HCT116 (cell line): Measurements from ENCODE around the gene CDK14.

Experiments used
- CTCF ChIP-seq, 3 experiments: fragments of 200-600 bp in 1 of 3; sonication (generic) in 1 of 3; IDR thresholded peaks in 2 of 3; conservative IDR thresholded peaks in 1 of 3; 2 replicates each; pipeline ENCODE4 v1.5.1; 2012 to 2017; ENCODE audit warnings: low read depth in 2 of 3, low read length in 2 of 3, antibody characterized with exemption in 1 of 3, borderline replicate concordance in 1 of 3, control low read depth in 1 of 3, mild to moderate bottlenecking in 1 of 3, mixed read lengths in 1 of 3, mixed run types in 1 of 3, moderate library complexity in 1 of 3; ENCODE audit not compliant: insufficient read depth in 1 of 3
- JUND ChIP-seq: IDR thresholded peaks from 2 replicates; pipeline ENCODE4 v1.6.1; 2012
- MAX ChIP-seq: IDR thresholded peaks from 2 replicates; pipeline ENCODE4 v1.6.1; 2012
- SIN3A ChIP-seq: IDR thresholded peaks from 2 replicates; pipeline ENCODE4 v1.6.1; 2012; ENCODE audit warnings: low read depth
- YY1 ChIP-seq: IDR thresholded peaks from 2 replicates; pipeline ENCODE4 v1.6.1; 2011; ENCODE audit warnings: low read length, low read depth, moderate library complexity, mild to moderate bottlenecking; ENCODE audit not compliant: insufficient replicate concordance; ENCODE audit errors: extremely low read depth
- ZBTB33 ChIP-seq: IDR thresholded peaks from 2 replicates; pipeline ENCODE4 v1.6.1; 2011; ENCODE audit warnings: mild to moderate bottlenecking, low read length, moderate library complexity; ENCODE audit not compliant: insufficient replicate concordance; ENCODE audit errors: extremely low read depth

GRCh38 chr7:91151916-91152315 lies 555.8 kb downstream of the CDK14 start:
- TF ChIP-seq SIN3A (no peak), CTCF (IDR thresholded peaks at IDR 0.05 in 2 of 3, conservative IDR thresholded peaks at IDR 0.05 in 1 of 3; ENCODE audit: borderline replicate concordance in 1 of 3, insufficient read depth in 1 of 3, low read depth in 2 of 3, low read length in 2 of 3) (no peak), MAX (no peak), ZBTB33 (no peak), YY1 (no peak), JUND (no peak)
